ENCODE data around the gene LSAMP.

GRCh38 chr3:116426036-116426435 lies 19.3 kb downstream of the LSAMP start:
- TF ChIP-seq ZNF549 (tag by site-specific recombination; IDR thresholded peaks at IDR 0.05) (no peak), CTCF (tag by site-specific recombination; IDR thresholded peaks at IDR 0.05) (no peak), ZNF571 (tag by site-specific recombination; IDR thresholded peaks at IDR 0.05) (no peak), ZNF24 (tag by site-specific recombination; IDR thresholded peaks at IDR 0.05) (no peak), YY1 (tag by site-specific recombination; IDR thresholded peaks at IDR 0.05) (no peak), GLIS1 (tag by site-specific recombination; IDR thresholded peaks at IDR 0.05) (no peak), ZNF302 (tag by site-specific recombination; IDR thresholded peaks at IDR 0.05; ENCODE audit: low read depth) (no peak), PATZ1 (tag by site-specific recombination; IDR thresholded peaks at IDR 0.05) (no peak), ZNF138 (tag by site-specific recombination; IDR thresholded peaks at IDR 0.05; ENCODE audit: borderline replicate concordance) (no peak), ZNF324 (tag by site-specific recombination; IDR thresholded peaks at IDR 0.05) (no peak), ZBTB8A (tag by site-specific recombination; IDR thresholded peaks at IDR 0.05) (no peak), SALL2 (tag by site-specific recombination; IDR thresholded peaks at IDR 0.05; ENCODE audit: borderline replicate concordance) (no peak), ZNF449 (tag by site-specific recombination; IDR thresholded peaks at IDR 0.05) (no peak), ZNF639 (tag by site-specific recombination; IDR thresholded peaks at IDR 0.05) (no peak)
